WERI-Rb-1 (cell line): ENCODE results near the gene CHMP4B.
"Not testable (repeated sequence)": the region's sequence is repeated elsewhere in the genome, so short reads cannot be mapped to it uniquely, and the experiment has no call there.

ENCODE experiments used
- DNase-seq: peaks from one replicate; pipeline ENCODE4 v3.0.0-alpha.2; 2020
- H3K27ac ChIP-seq: fragments of 250-450 bp; sonication (Bioruptor Pico); 2 replicates; pipeline ENCODE4 v1.5.1; 2020; ENCODE audit warnings: mild to moderate bottlenecking, moderate library complexity
- H3K27me3 ChIP-seq: fragments of 250-450 bp; sonication (Bioruptor Pico); 2 replicates; pipeline ENCODE4 v1.5.1; 2021; ENCODE audit warnings: mild to moderate bottlenecking, low read depth, moderate library complexity; ENCODE audit not compliant: insufficient read depth, severe bottlenecking
- H3K36me3 ChIP-seq: fragments of 250-450 bp; sonication (Bioruptor Pico); 2 replicates; pipeline ENCODE4 v1.5.1; 2020; ENCODE audit warnings: mild to moderate bottlenecking, moderate library complexity
- H3K4me3 ChIP-seq: 2 replicates; pipeline ENCODE4 v1.5.1; 2011; ENCODE audit warnings: low read depth, mild to moderate bottlenecking, control low read depth, low read length
- H3K9me3 ChIP-seq: fragments of 250-450 bp; sonication (Bioruptor Pico); 2 replicates; pipeline ENCODE4 v1.5.1; 2021; ENCODE audit warnings: mild to moderate bottlenecking, moderate library complexity; ENCODE audit not compliant: severe bottlenecking
- TF ChIP-seq, protein P1 (sequence below): IDR thresholded peaks from 2 replicates; pipeline ENCODE4 v1.5.1; 2011; ENCODE audit warnings: low read depth, mild to moderate bottlenecking, control low read depth, inconsistent platforms, low read length

CHMP4B gene

GRCh38 chr20:33790566-33790965, 20.6 kb upstream of the CHMP4B start:
- no peaks in the 10 kb centered on the region for H3K36me3 ChIP-seq
- TF ChIP-seq, protein P1, sequence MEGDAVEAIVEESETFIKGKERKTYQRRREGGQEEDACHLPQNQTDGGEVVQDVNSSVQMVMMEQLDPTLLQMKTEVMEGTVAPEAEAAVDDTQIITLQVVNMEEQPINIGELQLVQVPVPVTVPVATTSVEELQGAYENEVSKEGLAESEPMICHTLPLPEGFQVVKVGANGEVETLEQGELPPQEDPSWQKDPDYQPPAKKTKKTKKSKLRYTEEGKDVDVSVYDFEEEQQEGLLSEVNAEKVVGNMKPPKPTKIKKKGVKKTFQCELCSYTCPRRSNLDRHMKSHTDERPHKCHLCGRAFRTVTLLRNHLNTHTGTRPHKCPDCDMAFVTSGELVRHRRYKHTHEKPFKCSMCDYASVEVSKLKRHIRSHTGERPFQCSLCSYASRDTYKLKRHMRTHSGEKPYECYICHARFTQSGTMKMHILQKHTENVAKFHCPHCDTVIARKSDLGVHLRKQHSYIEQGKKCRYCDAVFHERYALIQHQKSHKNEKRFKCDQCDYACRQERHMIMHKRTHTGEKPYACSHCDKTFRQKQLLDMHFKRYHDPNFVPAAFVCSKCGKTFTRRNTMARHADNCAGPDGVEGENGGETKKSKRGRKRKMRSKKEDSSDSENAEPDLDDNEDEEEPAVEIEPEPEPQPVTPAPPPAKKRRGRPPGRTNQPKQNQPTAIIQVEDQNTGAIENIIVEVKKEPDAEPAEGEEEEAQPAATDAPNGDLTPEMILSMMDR = no peak
- no peak overlapping the region for H3K4me3 ChIP-seq
- H3K27ac ChIP-seq = no peak overlapping the region
- H3K9me3 ChIP-seq = no peaks in the 10 kb centered on the region
- H3K27me3 ChIP-seq = no peaks in the 10 kb centered on the region
- DNase-seq = peak; percentile 49

DNA sequence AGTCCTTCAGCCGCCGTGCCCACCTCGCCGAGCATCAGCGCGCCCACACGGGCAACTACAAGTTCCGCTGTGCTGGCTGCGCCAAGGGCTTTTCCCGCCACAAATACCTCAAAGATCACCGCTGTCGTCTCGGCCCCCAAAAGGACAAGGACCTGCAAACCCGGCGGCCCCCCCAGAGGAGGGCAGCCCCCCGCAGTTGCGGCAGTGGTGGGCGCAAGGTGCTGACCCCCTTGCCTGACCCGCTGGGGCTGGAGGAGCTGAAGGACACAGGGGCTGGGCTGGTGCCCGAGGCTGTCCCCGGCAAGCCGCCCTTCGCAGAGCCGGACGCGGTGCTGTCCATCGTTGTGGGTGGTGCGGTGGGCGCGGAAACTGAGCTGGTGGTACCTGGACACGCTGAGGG, 20.1 kb upstream of the CHMP4B start:
- Histone ChIP-seq H3K27ac (no peak overlapping the region), H3K9me3 (no peaks in the 10 kb centered on the region), H3K36me3 (no peaks in the 10 kb centered on the region), H3K27me3 (no peaks in the 10 kb centered on the region), H3K4me3 (no peak overlapping the region)
- TF ChIP-seq, protein P1 = no peak
- no peak for DNase-seq

DNA sequence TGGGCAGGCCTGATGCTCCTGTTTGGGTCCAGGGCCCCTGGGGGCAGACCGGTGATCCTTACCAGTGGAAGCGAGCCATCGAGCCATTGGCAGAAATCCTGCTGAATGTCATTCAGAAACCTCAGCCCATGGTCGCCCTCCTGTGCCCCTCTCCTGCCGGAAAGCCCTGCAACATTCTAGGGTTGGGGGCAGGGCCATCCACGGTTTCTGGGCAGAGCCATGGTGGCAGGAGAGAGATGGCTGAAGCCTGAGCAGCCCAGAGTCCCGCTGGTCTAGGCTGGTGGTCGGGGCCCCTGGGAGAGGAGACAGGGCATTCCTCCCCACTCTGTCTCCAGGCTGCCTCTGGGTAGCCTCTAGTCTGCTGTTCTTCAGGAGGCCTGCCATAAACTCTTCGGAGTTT, 19.6 kb upstream of the CHMP4B start:
- H3K9me3 ChIP-seq = no peaks in the 10 kb centered on the region
- TF ChIP-seq, protein P1 = no peak
- DNase-seq = no peak
- H3K4me3 ChIP-seq = no peak overlapping the region
- no peaks in the 10 kb centered on the region for H3K36me3 ChIP-seq
- H3K27me3 ChIP-seq = no peaks in the 10 kb centered on the region
- H3K27ac ChIP-seq = no peak overlapping the region

DNA sequence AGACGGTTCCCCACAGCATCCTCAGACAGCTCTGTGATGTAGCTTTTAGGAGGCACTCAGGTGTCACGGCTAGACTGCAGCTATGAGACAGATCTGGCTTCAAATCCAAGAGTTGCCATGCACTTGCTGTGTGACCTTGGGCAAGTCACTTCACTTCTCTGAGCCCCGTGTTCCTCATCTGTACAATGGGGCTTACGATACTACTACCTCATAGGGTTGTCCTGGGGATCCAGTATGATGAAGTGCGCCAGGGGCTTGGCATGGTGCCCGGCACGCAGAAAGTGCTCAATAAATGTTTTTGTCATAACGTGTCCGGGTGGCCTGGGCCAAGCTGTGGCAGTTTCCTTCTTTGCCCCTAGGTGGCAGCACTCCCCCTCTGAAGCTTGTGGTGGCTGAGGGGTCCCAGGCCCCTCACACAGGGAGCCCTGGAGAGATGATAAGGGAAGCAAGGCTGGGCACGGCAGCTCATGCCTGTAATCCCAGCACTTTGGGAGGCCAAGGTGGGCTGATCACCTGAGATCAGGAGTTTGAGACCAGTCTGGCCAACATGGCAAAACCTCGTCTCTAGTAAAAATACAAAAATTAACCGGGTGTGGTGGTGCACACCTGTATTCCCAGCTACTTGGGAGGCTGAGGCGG, 19.1 kb upstream of the CHMP4B start:
- Histone ChIP-seq H3K27me3 (no peaks in the 10 kb centered on the region), H3K27ac (no peak overlapping the region), H3K4me3 (no peak overlapping the region), H3K36me3 (no peaks in the 10 kb centered on the region), H3K9me3 (no peaks in the 10 kb centered on the region)
- DNase-seq = peak; percentile 51
- TF ChIP-seq, protein P1 = peak; percentile 85

DNA sequence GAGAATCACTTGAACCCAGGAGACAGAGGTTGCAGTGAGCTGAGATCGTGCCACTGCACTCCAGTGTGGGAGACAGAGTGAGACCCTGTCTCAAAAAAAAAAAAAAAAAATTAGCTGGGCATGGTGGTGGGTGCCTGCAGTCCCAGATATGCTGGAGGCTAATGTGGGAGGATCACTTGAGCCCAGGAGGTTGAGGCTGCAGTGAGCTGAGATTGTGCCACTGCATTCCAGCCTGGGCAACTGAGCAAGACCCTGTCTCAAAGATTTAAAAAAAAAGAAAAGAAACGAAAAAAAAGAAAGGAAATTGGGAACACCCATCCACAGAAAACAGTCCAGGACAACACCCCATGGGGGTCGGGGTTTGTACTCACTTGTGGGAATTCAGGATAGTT, 18.6 kb upstream of the CHMP4B start:
- DNase-seq, H3K36me3 ChIP-seq, H3K4me3 ChIP-seq, H3K9me3 ChIP-seq, H3K27me3 ChIP-seq, H3K27ac ChIP-seq: not testable (repeated sequence)

DNA sequence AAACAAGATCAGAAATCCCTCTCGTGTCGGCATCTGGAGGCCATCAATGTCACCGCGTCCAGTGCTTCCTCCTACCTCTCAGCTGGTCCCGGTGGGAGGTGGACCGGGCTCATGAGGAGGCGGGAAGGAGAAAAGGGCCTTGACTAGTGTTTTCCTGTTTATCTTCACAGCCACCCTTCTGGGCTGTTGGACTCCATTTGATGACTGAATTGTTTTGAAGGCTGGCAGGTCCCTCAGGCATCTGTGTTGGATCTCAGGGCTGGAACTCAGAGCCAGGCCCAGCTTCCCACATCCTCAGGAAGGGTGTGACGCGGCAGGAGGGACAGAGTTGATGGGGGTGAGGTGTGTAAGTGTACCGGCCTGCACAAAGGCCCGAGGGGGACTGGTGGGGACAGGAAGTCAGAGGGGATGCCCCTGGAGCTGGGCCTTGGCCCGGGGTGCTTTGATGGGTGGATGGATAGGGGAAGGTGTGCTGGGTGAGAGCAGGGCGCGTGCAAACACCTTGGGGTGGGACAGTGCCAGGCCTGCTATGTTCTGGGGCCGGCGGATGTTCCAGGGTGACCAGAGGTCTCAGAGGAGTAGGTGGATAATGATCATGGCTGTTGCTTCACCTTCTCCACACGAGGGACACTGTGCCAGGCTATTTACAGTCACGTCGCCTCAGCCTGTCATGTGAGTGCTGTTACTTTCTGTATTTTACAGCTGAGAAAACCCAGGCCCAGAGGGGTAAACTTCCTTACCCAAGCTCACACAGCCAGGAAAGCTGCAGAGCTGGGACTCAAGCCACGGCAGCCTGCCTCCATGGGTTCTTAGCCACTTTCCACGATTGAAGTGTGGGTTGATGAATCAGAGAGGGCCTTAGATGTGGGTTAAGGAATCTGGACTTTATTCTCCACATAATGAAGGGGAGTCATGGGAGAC, 17.9 kb upstream of the CHMP4B start:
- TF ChIP-seq, protein P1 = no peak
- DNase-seq = no peak
- Histone ChIP-seq H3K4me3 (no peak overlapping the region), H3K27ac (no peak overlapping the region), H3K9me3 (peaks cover 4% of the 10 kb centered on the region), H3K36me3 (no peaks in the 10 kb centered on the region), H3K27me3 (no peaks in the 10 kb centered on the region)
